Endometrial microvascular endothelial cells (primary cell): ENCODE data around the gene EPS15. TPM values are rescaled to one million over a fixed set of nuclear protein-coding genes. Genes with fewer than 3 reads are reported as not detected.
"Not testable (repeated sequence)": the region's sequence is repeated elsewhere in the genome, so short reads cannot be mapped to it uniquely, and the experiment has no call there.

Source experiments
- in situ Hi-C: cut with HindIII; loops from 2 replicates; pipeline ENCODE4 v1.10.0; 2017; ENCODE audit warnings: low sequenced_read_pairs, low pct_unique_long_range_greater_than_20kb; ENCODE audit errors: inconsistent ontology term
- total RNA-seq: library from RNA; depleted of rRNA; stranded (reverse); fragments of >200 nt; gene quantifications from one replicate; pipeline ENCODE4 v1.2.3, GENCODE V29; 2015; ENCODE audit errors: inconsistent ontology term

Gene EPS15
- total RNA-seq, 1 donor from 2014 or later, result 40.5 TPM

DNA sequence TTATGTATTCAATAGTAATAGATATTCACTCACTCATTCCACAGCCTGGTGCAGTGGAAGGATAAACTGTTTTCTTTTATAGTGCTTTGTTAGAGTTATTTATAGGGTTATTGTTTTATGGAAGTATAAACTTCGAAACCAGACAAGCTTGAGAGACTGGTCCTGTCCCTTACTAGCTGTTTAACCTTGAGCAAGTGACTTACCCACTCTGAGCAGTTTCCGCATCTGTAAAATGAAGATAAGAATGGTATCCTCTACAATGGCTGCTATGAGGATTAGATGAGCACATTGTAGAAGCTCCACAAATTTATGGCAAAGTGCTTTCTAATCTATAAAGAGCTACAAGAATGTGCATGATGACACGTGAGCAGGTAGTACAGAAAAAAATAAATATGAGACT lies 30.8 kb upstream of the EPS15 start:
- in situ Hi-C loops, result no loop called here

DNA sequence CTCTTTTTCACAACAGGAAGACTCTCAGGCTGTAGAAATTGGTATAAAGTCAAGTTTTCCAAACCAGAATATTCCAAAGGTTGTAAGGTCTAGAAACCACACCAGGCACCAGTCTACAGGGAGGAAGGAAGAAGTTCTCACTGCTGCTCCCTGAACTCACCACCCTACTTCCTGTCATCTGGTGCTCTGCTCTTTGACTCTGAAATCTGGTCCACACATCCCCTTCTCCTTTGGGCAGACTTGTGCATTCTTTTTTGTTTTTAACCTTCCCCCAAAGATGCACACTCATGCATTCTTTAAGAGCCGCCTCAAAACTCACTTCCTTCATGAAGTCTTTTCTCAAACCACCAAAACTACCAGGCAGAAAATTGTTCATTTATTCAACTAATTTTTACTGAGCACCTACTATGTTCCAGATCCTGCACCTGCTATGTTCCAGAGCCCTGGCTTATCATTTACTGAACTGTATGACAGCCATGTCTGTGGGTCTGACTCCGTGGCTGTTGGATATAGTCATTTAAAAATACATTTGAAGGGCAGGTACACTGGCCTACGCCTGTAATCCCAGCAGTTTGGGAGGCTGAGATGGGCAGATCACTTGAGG lies 30.1 kb upstream of the EPS15 start:
- in situ Hi-C loops, result no loop called here

DNA sequence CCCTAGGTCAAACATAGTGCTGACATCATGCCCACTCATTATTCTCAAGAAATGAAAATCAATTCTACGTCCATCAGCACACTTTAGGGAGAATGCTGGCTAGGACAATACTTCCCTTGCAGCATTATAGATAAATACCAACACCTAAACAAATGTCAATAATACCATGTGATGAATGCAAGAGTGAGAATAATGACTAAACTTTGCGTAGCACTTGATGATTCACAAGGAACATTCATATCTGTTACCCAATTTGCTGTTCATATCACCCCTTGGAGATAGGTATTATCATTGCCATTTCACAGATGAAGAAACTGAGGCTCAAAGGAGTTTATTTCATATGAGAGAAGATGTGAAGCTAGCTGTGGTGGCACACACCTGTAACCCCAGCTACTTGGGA lies 24.8 kb upstream of the EPS15 start:
- in situ Hi-C loops, result no loop called here

- in situ Hi-C loops, result no loop called here
Measured at GRCh38 chr1:51542158-51542953, 23.3 kb upstream of the EPS15 start.

- in situ Hi-C loops, result no loop called here
Measured at GRCh38 chr1:51541313-51542050, 22.4 kb upstream of the EPS15 start.

- in situ Hi-C loops, result no loop called here
Measured at GRCh38 chr1:51537568-51537967, 18.5 kb upstream of the EPS15 start.

DNA sequence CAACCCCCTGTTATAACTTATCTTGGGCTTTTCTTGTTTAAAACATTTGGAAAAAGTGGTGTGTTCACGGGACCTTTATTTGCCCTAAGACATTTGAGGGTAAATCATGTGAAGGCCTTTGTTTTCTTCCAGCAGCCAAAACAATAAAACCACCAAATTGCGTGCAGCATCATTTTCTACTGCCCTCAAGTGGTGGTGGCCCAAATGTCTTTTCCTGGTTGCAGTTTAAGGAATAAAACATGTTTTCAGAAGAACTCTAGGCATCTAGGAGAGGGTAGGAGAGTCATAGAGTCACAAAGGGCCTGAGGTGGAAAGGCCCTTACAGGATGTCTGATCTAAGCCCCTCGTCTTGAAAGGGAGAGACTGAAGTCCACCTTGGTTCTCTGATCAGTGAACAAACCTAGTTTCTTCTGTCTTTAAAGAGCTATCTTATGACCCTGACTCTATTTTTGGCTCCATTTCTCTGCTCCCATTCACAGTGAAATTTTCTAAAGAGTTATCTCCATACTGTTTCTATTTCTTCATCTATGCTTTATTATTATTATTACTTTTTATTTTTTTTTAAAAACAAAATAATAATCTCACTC lies 16.0 kb upstream of the EPS15 start:
- in situ Hi-C loops, result no loop called here

GRCh38 chr1:51534447-51534846 lies 15.4 kb upstream of the EPS15 start:
- in situ Hi-C loops, result no loop called here

DNA sequence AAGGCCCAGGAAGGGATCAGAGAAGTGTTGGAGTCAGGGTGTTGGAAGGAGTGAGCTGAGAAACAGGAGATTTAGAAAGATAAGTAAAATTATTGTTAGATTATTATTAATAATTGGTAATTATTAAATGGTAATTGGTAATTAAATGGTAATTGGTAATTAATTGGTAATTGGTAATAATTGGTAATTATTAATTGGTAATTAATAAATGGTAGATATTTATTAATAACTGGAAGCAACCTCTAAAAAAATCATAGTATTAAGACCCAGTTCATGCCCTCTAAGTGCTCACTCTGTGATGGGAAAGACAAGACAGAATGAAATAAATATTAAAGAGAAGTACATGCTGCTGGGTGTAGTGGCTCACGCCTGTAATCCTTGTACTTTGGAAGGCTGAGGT lies 13.8 kb upstream of the EPS15 start:
- in situ Hi-C loops, result no loop called here

DNA sequence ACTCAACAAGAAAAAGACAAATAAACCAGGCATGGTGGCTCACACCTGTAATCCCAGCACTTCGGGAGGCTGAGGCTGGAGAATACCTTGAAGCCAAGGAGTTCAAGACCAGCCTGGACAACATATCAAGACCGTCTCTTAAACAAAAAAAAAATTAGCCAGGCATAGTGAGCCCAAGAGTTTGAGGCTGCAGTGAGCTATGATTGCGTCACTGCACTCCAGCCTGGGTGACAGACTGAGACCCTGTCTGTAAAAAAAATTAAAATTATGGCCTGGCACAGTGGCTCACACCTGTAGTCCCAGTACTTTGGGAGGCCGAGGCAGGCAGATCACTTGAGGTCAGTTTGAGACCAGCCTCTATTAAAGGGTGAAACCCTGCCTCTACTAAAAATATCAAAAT lies 11.4 kb upstream of the EPS15 start:
- in situ Hi-C loops, result not testable (repeated sequence)

DNA sequence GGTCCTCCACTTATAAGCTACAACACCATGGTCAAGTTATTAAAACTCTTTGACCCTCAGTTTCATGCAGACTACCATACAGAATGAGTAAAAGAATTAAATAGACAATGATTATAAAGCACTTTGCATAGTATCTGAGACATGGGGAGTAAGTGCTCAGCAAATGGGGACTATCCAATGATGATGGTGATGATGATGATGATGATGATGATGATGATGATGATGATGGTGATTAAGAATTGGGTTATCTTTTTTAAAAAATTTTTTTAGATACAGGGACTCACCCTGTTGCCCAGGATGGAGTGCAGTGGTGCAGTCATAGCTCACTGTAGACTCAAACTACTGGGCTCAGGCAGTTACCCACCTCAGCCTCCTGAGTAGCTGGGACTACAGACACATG lies 8.1 kb upstream of the EPS15 start:
- in situ Hi-C loops, result no loop called here

DNA sequence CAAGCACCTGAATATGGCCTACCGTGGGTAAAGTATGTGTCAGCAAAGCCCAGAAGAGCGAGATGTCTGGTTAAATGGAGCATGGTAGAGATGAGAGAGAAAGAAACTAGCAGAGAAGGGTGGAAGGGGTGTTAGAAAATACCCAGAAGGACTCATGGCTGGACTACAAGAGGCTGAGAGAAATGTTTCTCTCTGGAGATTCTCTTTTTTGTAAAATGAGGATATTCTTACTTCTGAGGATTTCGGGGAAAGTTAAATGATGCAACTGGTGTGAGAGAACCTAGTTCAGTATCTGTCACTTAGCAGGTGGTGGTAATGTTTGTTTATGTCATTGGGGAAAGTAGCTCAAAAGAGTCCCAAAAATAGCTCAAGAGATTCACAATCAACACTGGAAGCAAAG lies 7.2 kb upstream of the EPS15 start:
- in situ Hi-C loops, result no loop called here

- in situ Hi-C loops, result no loop called here
Measured at GRCh38 chr1:51525295-51525694, 6.2 kb upstream of the EPS15 start.

DNA sequence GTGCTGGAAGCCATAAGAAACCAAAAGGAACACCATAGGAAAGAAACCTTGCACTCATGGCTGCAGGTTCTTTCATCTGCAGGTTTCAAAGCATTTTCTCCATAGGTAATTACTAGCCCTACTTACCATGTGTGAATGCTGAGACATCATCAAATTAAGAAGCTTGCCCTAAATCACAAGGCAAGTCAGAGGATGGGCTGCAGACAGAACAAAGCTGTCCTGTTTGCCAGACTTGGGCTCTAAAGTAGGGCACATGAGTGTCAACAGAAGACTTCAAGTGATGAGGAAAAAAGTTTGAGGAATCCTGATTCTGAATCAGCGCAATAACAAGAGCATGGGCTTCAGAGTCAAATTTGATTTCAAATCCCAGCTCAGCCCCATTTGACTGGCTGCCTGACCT lies 5.8 kb upstream of the EPS15 start:
- in situ Hi-C loops, result no loop called here

- in situ Hi-C loops, result no loop called here
Measured at GRCh38 chr1:51523931-51524330, 4.9 kb upstream of the EPS15 start.

DNA sequence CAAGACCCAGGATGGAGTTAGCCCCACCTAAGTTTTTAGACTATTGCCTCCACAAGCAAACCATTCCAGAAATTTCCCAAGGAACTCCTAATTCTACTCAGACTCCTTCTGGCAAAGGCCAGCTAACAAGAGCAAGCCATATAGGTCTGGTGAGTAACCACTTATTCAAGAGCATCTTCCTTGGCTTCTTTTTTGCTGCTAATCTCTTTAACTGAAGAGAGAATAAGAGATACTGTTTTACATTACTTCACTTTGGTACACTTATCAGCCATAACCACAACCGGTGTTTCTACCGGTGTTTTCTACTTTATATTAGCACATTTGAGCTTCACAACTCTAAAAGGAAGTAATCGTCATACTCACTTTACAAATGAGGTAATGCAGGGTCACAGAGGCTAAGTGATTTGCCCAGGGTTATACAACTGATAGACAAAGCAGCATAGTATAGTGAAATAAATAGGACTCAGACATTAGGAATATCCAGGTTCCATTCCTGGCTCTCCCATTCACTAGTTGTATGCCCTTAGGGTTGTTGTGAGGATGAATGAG lies 1.7 kb upstream of the EPS15 start:
- in situ Hi-C loops, result no loop called here

DNA sequence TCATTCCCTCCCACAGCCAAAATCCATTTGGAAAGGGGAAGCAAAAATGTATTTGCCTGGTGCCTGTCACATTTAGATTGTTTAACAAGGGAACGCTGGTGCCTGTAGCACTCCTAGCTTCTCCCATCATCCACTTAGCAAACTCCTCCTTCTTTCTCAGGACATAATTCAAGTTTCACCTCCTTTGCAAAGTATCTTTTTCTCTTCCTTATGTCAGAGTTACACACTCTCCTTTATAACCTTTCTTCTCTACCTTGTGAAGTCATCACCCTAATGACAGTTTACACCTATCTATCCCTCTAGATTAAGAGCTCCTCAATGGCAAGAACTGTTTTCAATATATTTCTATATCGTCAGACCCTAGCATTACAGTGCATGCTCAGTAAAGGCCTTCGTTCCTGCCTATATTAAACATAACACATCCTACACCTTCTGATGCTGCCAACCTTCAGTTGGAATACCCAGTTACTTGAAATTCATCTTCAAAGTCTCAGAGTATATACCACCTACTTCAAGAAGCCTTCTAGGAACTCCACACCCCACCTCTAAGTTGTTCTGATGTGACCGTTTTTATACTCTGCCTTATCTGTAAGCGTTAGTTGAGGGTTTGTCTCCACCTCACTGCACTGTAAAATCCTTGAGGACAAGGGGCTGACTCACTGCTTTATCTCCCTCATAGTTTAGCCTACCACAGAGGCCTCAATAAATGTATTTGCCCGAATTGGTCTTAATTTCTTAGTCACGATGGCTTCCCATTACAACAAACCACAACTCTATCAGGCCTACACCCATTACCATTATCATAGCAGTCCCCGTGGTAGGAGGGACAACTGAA lies 1.0 kb upstream of the EPS15 start:
- in situ Hi-C loops, result no loop called here

DNA sequence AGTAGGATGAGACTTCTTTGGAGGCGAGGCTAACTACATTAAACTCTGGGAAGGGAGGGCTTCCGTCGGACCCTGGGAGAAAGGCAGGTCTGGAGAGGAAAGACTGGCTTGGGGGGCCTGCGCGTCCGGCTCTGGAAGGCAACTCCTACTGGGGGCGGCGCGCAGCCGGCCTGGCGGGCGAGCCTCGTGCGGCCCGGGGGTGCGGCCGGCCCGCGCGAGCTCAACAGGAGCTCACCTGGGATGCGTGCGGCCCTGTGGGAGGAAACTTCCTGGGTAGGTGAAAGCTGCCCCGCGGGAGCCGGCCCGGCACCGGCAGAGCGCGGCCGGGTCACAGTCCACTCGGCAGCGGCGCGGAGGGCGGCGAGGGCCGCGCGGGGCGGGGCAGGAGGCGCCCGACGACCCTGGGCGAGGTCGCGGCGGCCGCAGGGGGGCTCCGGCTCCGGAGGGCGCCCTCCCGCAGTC lies 449 bp downstream of the EPS15 start:
- in situ Hi-C loops, result no loop called here
